Osteoblast (primary cell): ENCODE measurements around the gene CELSR1. TPM values are rescaled to one million over a fixed set of nuclear protein-coding genes. Genes with fewer than 3 reads are reported as not detected.

Experiments used
- DNase-seq: peaks from one replicate; pipeline ENCODE4 v3.0.0; 2011; ENCODE audit warnings: low spot score, mixed read lengths; ENCODE audit not compliant: insufficient read length; ENCODE audit errors: missing footprints
- H2AFZ ChIP-seq: 2 replicates; pipeline ENCODE4 v1.6.0; 2011; ENCODE audit warnings: mild to moderate bottlenecking, low read length
- H3K27ac ChIP-seq: 2 replicates; pipeline ENCODE4 v1.5.1; 2011; ENCODE audit warnings: mild to moderate bottlenecking, low read depth, low read length, moderate library complexity
- H3K27me3 ChIP-seq: 2 replicates; pipeline ENCODE4 v1.6.0; 2012; ENCODE audit warnings: mild to moderate bottlenecking, control low read depth, inconsistent platforms, low read length, moderate library complexity; ENCODE audit not compliant: insufficient read depth
- H3K36me3 ChIP-seq: 2 replicates; pipeline ENCODE4 v1.5.1; 2011; ENCODE audit warnings: mild to moderate bottlenecking, low read length, control low read depth, moderate library complexity; ENCODE audit not compliant: insufficient read depth
- H3K4me1 ChIP-seq: 2 replicates; pipeline ENCODE4 v1.5.1; 2011; ENCODE audit warnings: mild to moderate bottlenecking, low read length, control low read depth, moderate library complexity; ENCODE audit not compliant: insufficient read depth
- H3K4me2 ChIP-seq: 2 replicates; pipeline ENCODE4 v1.6.0; 2011; ENCODE audit warnings: mild to moderate bottlenecking, low read length; ENCODE audit not compliant: insufficient read depth
- H3K4me3 ChIP-seq: fragments of 200-600 bp; sonication (generic); 3 replicates; pipeline ENCODE4 v1.5.1; 2012; ENCODE audit warnings: mild to moderate bottlenecking, low read length, inconsistent platforms; ENCODE audit not compliant: insufficient read depth
- H3K79me2 ChIP-seq: 2 replicates; pipeline ENCODE4 v1.6.0; 2012; ENCODE audit warnings: mild to moderate bottlenecking, low read length, control low read depth, inconsistent platforms; ENCODE audit not compliant: insufficient read depth
- H3K9me3 ChIP-seq: 2 replicates; pipeline ENCODE4 v1.5.1; 2011; ENCODE audit warnings: low read depth, low read length, control low read depth
- H4K20me1 ChIP-seq: 2 replicates; pipeline ENCODE4 v1.6.0; 2012; ENCODE audit warnings: mild to moderate bottlenecking, low read length, control low read depth; ENCODE audit not compliant: insufficient read depth
- total RNA-seq: library from RNA; depleted of rRNA; stranded (reverse); fragments of >200 nt; gene quantifications from 2 replicates; pipeline ENCODE4 v1.2.3, GENCODE V29; 2012
- TF ChIP-seq, protein P1 (sequence below): IDR thresholded peaks from 2 replicates; pipeline ENCODE4 v1.5.1; 2011; ENCODE audit warnings: mild to moderate bottlenecking, low read depth, low read length, moderate library complexity; ENCODE audit errors: extremely low read depth

Gene CELSR1
- total RNA-seq, 1 donor, result 3.6 TPM

DNA sequence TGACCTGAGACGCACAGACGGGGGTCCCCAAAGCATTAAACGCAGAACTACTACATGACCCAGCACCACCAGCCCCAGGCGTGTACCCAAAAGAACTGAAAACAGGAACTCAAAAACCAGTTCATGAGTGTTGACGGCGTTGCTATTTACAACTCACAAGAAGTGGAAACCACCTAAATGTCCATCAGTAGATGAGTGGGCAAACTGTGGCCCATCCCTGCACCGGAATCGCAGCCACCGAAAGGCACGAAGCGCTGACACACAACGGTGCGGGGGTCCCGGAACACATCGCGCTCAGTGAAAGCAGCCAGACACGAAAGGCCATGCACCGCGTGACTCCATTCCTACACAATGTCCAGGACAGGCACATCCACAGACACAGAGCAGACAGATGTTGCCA lies 122.7 kb downstream of the CELSR1 start:
- no peak overlapping the region for H3K4me3 ChIP-seq
- H3K27me3 ChIP-seq, result peaks cover 22% of the 10 kb centered on the region
- TF ChIP-seq, protein P1, sequence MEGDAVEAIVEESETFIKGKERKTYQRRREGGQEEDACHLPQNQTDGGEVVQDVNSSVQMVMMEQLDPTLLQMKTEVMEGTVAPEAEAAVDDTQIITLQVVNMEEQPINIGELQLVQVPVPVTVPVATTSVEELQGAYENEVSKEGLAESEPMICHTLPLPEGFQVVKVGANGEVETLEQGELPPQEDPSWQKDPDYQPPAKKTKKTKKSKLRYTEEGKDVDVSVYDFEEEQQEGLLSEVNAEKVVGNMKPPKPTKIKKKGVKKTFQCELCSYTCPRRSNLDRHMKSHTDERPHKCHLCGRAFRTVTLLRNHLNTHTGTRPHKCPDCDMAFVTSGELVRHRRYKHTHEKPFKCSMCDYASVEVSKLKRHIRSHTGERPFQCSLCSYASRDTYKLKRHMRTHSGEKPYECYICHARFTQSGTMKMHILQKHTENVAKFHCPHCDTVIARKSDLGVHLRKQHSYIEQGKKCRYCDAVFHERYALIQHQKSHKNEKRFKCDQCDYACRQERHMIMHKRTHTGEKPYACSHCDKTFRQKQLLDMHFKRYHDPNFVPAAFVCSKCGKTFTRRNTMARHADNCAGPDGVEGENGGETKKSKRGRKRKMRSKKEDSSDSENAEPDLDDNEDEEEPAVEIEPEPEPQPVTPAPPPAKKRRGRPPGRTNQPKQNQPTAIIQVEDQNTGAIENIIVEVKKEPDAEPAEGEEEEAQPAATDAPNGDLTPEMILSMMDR, result no peak
- H4K20me1 ChIP-seq, result no peaks in the 10 kb centered on the region
- no peaks in the 10 kb centered on the region for H3K9me3 ChIP-seq
- no peak overlapping the region for H3K4me2 ChIP-seq
- H3K27ac ChIP-seq, result no peak overlapping the region
- H3K4me1 ChIP-seq, result no peaks in the 10 kb centered on the region
- no peak overlapping the region for H2AFZ ChIP-seq
- H3K79me2 ChIP-seq, result no peaks in the 10 kb centered on the region
- no peak for DNase-seq
- no peaks in the 10 kb centered on the region for H3K36me3 ChIP-seq

DNA sequence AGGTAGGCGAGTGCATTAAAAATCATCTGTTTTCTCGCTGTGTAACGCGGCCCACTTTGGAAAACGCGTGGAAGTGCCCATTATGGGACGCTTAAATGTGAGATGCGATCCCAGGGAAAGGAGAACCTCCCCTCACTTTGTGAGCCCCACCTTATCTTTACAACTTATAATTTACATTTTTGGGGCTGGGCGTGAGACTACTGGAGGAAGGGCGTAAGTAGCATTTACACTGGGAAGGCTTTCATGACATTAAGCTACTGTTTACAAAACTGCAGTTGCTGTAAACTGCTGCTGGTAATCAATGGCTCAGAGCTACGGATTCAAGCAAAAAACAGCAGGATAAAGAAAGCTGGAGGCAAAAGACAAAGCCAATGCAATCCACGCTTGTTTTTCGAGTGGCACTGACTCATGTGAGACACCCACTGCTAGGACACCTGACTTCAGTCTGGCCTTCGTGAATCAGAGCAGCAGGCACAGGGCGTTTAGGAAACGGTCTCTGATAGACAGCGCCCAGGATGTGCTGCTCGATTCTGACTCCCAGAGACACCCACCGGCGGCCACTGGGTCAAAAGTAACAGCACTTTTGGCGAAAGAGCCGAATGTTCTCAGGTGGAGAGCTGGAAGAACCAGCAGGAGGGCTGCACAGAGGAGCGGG lies 123.6 kb downstream of the CELSR1 start:
- no peaks in the 10 kb centered on the region for H3K4me1 ChIP-seq
- H2AFZ ChIP-seq, result no peak overlapping the region
- no peaks in the 10 kb centered on the region for H3K9me3 ChIP-seq
- H3K27me3 ChIP-seq, result peaks cover 22% of the 10 kb centered on the region
- DNase-seq, result no peak
- H3K79me2 ChIP-seq, result no peaks in the 10 kb centered on the region
- no peak overlapping the region for H3K27ac ChIP-seq
- H3K4me2 ChIP-seq, result no peak overlapping the region
- H3K36me3 ChIP-seq, result no peaks in the 10 kb centered on the region
- TF ChIP-seq, protein P1, result no peak
- H4K20me1 ChIP-seq, result no peaks in the 10 kb centered on the region
- H3K4me3 ChIP-seq, result no peak overlapping the region

DNA sequence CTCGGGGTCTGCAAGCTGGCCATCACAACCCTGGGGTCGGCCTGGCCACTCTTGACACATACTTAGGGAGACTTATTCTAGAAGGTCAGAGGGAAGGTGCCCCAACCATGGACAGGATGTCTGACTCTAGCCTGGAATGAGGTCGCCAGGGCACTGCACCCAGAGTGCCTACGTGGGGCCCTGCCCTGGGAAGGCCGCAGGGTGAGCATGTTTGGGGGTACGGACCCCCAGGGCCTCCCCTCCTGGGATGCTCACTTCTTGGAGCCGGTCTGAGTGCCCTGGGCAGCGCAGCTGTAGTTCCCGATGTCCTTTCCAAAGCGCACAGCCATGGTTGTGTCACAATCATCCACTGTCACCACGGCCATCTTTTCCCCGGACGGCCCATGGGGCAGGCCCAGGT lies 126.1 kb downstream of the CELSR1 start:
- Histone ChIP-seq H2AFZ (no peak overlapping the region), H3K4me3 (no peak overlapping the region), H3K79me2 (no peaks in the 10 kb centered on the region), H3K27ac (no peak overlapping the region), H3K27me3 (peaks cover 11% of the 10 kb centered on the region), H3K36me3 (no peaks in the 10 kb centered on the region), H4K20me1 (no peaks in the 10 kb centered on the region), H3K4me2 (no peak overlapping the region), H3K4me1 (no peaks in the 10 kb centered on the region), H3K9me3 (no peaks in the 10 kb centered on the region)
- no peak for DNase-seq
- TF ChIP-seq, protein P1, result no peak

DNA sequence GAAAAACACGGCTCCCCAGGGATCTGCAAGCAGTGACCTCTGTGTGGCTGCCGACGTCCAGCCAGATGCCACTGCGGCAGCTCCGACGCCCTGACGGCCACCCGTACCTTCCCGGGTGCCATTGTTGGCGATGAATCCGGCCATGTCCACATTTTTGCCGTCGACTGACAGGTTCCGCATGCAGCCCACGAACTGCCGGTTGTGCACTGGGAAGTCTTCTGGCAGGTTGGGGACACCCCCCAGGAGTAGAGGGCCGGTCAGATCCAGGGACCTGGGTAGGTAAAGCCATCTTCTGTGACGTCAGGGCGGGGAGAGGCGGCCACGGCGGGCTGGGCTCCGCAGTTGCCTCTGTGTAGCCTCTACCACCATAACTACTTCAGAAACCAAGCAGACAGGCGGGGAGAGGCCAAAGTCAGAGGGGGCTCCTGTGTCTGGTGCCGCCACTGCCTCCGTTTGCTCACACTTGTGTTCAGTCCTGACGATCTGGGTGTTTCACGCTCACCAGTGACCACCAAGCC lies 127.1 kb downstream of the CELSR1 start:
- no peaks in the 10 kb centered on the region for H3K79me2 ChIP-seq
- H4K20me1 ChIP-seq, result no peaks in the 10 kb centered on the region
- no peak overlapping the region for H3K4me3 ChIP-seq
- TF ChIP-seq, protein P1, result no peak
- H2AFZ ChIP-seq, result no peak overlapping the region
- H3K4me1 ChIP-seq, result no peaks in the 10 kb centered on the region
- H3K27me3 ChIP-seq, result peaks cover 11% of the 10 kb centered on the region
- no peaks in the 10 kb centered on the region for H3K9me3 ChIP-seq
- no peak for DNase-seq
- H3K4me2 ChIP-seq, result no peak overlapping the region
- no peaks in the 10 kb centered on the region for H3K36me3 ChIP-seq
- no peak overlapping the region for H3K27ac ChIP-seq
